AG04450 (cell line): ENCODE data around the gene VRK2. TPM values are rescaled to one million over a fixed set of nuclear protein-coding genes. Genes with fewer than 3 reads are reported as not detected.

Source experiments
- CTCF ChIA-PET: fragments of 300-600, 350-600 bp; formaldehyde crosslinking; extraction: SDS; loops from one replicate; lab custom pipeline; 2022; ENCODE audit warnings: antibody characterized with exemption, inconsistent platforms; lab: Charles Lee
- POLR2A ChIA-PET: fragments of 350-600 bp; formaldehyde crosslinking; extraction: SDS; loops from one replicate; lab custom pipeline; 2021; ENCODE audit warnings: antibody characterized with exemption, inconsistent platforms; lab: Yijun Ruan, JAX
- DNase-seq: peaks from one replicate; pipeline ENCODE4 v3.0.0-alpha.2; 2011; ENCODE audit warnings: low read depth, low spot score
- H3K27ac ChIP-seq: one replicate; pipeline ENCODE4 v1.5.1; 2012; ENCODE audit warnings: low read depth, low read length, control low read depth
- H3K27me3 ChIP-seq: one replicate; pipeline ENCODE4 v1.6.0; 2012; ENCODE audit warnings: low read length; ENCODE audit not compliant: control insufficient read depth, insufficient read depth
- H3K4me3 ChIP-seq: 2 replicates; pipeline ENCODE4 v1.5.1; 2011; ENCODE audit warnings: mild to moderate bottlenecking, low read depth, low read length, control low read depth
- H3K9me3 ChIP-seq: 2 replicates; pipeline ENCODE4 v1.5.1; 2012; ENCODE audit warnings: low read length; ENCODE audit not compliant: control insufficient read depth, insufficient read depth
- CTCF ChIP-seq: IDR thresholded peaks from 2 replicates; pipeline ENCODE4 v1.5.1; 2011; ENCODE audit warnings: low read depth, low read length, control low read depth, inconsistent platforms
- polyA plus RNA-seq: library from polyadenylated mRNA; depleted of rRNA; stranded (reverse); fragments of >200 nt; gene quantifications from 2 replicates; pipeline ENCODE4 v1.2.3, GENCODE V29; 2011

The VRK2 gene
- polyA plus RNA-seq, 1 experiment = 19.4 TPM

GRCh38 chr2:58195662-58196061 is 149.1 kb downstream of the VRK2 start:
- no peaks in the 10 kb centered on the region for H3K9me3 ChIP-seq
- CTCF ChIA-PET = no interaction called here
- POLR2A ChIA-PET = no interaction called here
- TF ChIP-seq CTCF = no peak
- H3K4me3 ChIP-seq = no peak overlapping the region
- H3K27me3 ChIP-seq = no peaks in the 10 kb centered on the region
- no peak overlapping the region for H3K27ac ChIP-seq
- no peak for DNase-seq

- Histone ChIP-seq H3K9me3 (no peaks in the 10 kb centered on the region), H3K27ac (no peak overlapping the region), H3K4me3 (no peak overlapping the region), H3K27me3 (no peaks in the 10 kb centered on the region)
- no peak for DNase-seq
- POLR2A ChIA-PET = no interaction called here
- no peak for TF ChIP-seq CTCF
- CTCF ChIA-PET = no interaction called here
Observed at GRCh38 chr2:58197894-58198293, 151.3 kb downstream of the VRK2 start.

- Histone ChIP-seq H3K9me3 (no peaks in the 10 kb centered on the region), H3K4me3 (no peak overlapping the region), H3K27me3 (no peaks in the 10 kb centered on the region), H3K27ac (no peak overlapping the region)
- ChIA-PET POLR2A (no interaction called here), CTCF (no interaction called here)
- no peak for DNase-seq
- TF ChIP-seq CTCF = no peak
Observed at GRCh38 chr2:58202404-58202803, 155.8 kb downstream of the VRK2 start.

GRCh38 chr2:58203018-58203417 is 156.4 kb downstream of the VRK2 start:
- Histone ChIP-seq H3K27me3 (no peaks in the 10 kb centered on the region), H3K4me3 (no peak overlapping the region), H3K27ac (no peak overlapping the region), H3K9me3 (no peaks in the 10 kb centered on the region)
- DNase-seq = no peak
- ChIA-PET POLR2A (no interaction called here), CTCF (no interaction called here)
- TF ChIP-seq CTCF = no peak

GRCh38 chr2:58204195-58204959 is 157.8 kb downstream of the VRK2 start:
- DNase-seq = no peak
- no peak overlapping the region for H3K4me3 ChIP-seq
- H3K27ac ChIP-seq = no peak overlapping the region
- TF ChIP-seq CTCF = no peak
- no peaks in the 10 kb centered on the region for H3K27me3 ChIP-seq
- ChIA-PET CTCF (interaction anchor here (1.5 kb wide), 1 partner anchor 12 kb away, joined by 3 read pairs; no protein-coding TSS in a partner anchor), POLR2A (no interaction called here)
- no peaks in the 10 kb centered on the region for H3K9me3 ChIP-seq
